ENCODE results near the gene KLHDC1. TPM values are rescaled to one million over a fixed set of nuclear protein-coding genes. Genes with fewer than 3 reads are reported as not detected.
A peak's percentile ranks its signal among the peaks of the same experiment; 100 is the strongest.
"Not testable (repeated sequence)": the region's sequence is repeated elsewhere in the genome, so short reads cannot be mapped to it uniquely, and the experiment has no call there.

KLHDC1 gene, protein sequence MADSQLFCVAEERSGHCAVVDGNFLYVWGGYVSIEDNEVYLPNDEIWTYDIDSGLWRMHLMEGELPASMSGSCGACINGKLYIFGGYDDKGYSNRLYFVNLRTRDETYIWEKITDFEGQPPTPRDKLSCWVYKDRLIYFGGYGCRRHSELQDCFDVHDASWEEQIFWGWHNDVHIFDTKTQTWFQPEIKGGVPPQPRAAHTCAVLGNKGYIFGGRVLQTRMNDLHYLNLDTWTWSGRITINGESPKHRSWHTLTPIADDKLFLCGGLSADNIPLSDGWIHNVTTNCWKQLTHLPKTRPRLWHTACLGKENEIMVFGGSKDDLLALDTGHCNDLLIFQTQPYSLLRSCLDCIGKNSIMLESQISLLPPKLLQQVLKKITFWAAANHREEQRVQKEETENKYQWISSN
- 10 to 100 TPM in 2 of 3 donors, 1 to 10 TPM in 1; 7.8 to 13.5 (median 11.8) TPM for total RNA-seq

DNA sequence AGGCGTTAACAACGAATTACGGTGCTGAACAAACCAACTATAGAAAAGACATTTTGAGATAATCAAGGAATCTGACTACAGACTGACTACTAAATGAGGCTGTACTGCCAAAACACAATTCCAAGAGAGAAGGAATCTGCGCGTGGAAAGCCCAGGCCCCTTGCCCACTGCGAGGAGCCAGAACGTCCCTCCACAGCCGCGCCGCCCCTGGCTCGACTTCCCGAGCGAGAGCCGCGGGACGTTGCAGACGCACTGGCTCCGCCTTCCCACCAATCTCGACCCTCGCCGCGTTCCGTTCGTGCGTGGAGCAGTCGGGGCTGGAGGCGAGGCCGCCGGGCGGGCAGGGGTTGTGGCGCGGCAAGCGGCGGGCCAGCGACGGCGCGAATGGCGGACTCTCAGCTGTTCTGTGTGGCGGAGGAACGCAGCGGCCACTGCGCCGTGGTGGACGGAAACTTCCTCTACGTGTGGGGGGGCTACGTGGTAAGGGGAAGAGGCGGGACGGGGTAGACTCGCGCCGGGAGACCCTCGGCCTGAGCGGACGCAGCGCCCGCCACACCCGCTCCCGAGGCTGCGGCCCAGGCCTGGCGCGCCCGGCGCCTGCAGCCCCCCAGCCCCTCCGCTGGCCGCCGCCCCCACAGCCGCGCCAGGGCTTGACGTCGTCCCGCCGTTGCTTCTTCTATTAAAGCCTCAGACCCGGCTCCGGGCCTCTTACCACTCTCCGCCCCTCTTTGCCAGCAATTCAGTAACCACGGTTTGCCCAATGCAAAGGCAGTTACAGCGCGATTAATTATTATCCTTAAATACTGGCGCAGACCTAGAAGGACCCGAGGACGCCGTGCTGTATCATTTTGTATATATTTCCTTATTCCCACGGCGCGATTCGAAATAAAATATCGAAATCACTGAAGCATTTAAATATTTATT, at the start of gene KLHDC1:
KLHDC1 (plus strand) TSS at position 310 of the 924 bp plus-strand sequence; CDS start at position 385, 75 bp downstream.
- Histone ChIP-seq H3K9me3 (no peaks in the 10 kb centered on the region), H3K27me3 (no peaks in the 10 kb centered on the region), H3K4me3 (peak within 1 kb of the TSS; percentile 68 to 86 (median 76)), H3K4me1 (no peaks in the 10 kb centered on the region), H3K36me3 (no peaks in the 10 kb centered on the region), H3K27ac (peak within 1 kb of the TSS; percentile 96 to 97)
- intact Hi-C loops (cut with DNase I; ENCODE audit: low total_unique reads), result no loop called here
- DNase-seq (ENCODE audit: low spot score in 2 of 2), result peak; percentile 61 to 79
- TF ChIP-seq, protein P1, sequence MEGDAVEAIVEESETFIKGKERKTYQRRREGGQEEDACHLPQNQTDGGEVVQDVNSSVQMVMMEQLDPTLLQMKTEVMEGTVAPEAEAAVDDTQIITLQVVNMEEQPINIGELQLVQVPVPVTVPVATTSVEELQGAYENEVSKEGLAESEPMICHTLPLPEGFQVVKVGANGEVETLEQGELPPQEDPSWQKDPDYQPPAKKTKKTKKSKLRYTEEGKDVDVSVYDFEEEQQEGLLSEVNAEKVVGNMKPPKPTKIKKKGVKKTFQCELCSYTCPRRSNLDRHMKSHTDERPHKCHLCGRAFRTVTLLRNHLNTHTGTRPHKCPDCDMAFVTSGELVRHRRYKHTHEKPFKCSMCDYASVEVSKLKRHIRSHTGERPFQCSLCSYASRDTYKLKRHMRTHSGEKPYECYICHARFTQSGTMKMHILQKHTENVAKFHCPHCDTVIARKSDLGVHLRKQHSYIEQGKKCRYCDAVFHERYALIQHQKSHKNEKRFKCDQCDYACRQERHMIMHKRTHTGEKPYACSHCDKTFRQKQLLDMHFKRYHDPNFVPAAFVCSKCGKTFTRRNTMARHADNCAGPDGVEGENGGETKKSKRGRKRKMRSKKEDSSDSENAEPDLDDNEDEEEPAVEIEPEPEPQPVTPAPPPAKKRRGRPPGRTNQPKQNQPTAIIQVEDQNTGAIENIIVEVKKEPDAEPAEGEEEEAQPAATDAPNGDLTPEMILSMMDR (IDR thresholded peaks at IDR 0.05), result peak in 1 of 3 donors; percentile 6
- TF ChIP-seq POLR2AphosphoS5 (IDR thresholded peaks at IDR 0.05), result peak; percentile 89 to 97 (median 93)
- peak; percentile 86 for TF ChIP-seq POLR2A (IDR thresholded peaks at IDR 0.05)

DNA sequence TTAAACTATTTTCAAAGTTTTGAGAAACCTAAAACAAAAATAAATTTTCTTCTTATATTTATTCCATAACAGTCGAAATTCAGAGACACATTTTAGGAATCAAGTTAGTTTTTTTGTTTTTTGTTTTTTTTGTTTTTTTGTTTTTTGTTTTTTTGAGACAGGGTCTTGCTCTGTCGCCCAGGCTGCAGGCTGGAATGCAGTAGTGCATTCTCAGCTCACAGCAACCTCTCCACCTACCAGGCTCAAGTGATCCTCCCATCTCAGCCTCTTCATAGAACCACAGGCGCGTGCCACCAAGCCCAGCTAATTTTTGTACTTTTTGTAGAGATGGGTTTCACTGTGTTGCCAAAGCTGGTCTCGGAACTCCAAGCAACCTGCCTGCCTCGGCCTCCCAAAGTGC, 39.4 kb upstream of the KLHDC1 start:
- no peak overlapping the region for H3K4me3 ChIP-seq
- no peaks in the 10 kb centered on the region for H3K27me3 ChIP-seq
- TF ChIP-seq, protein P1 (IDR thresholded peaks at IDR 0.05), result no peak
- TF ChIP-seq POLR2AphosphoS5 (IDR thresholded peaks at IDR 0.05), result no peak
- no peak for TF ChIP-seq POLR2A (IDR thresholded peaks at IDR 0.05)
- no peak for DNase-seq (ENCODE audit: low spot score in 2 of 2)
- no peaks in the 10 kb centered on the region for H3K36me3 ChIP-seq
- intact Hi-C loops (cut with DNase I; ENCODE audit: low total_unique reads), result no loop called here
- no peaks in the 10 kb centered on the region for H3K4me1 ChIP-seq
- no peaks in the 10 kb centered on the region for H3K9me3 ChIP-seq
- H3K27ac ChIP-seq, result no peak overlapping the region

DNA sequence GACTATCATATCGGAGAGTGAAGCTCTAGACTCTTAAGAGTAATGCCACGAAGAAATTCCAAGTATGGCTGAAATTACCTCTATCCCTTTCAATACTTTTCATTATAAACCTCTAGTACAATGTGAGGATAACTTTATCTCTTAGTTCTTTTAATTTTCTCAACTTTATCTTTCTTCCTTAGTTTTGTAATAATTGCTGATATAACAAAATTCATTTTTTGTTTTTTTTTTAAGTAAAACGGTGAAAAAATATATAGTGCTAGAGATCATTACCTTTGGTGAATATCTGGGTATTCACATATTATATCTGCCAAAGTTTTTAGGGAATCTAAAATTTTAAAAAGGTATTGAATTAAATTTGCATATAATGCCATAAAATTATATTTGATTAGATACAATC, 38.4 kb upstream of the KLHDC1 start:
- no peak for DNase-seq (ENCODE audit: low spot score in 2 of 2)
- Histone ChIP-seq H3K36me3 (no peaks in the 10 kb centered on the region), H3K27me3 (no peaks in the 10 kb centered on the region), H3K4me3 (no peak overlapping the region), H3K4me1 (no peaks in the 10 kb centered on the region), H3K9me3 (no peaks in the 10 kb centered on the region), H3K27ac (no peak overlapping the region)
- intact Hi-C loops (cut with DNase I; ENCODE audit: low total_unique reads), result no loop called here
- TF ChIP-seq POLR2AphosphoS5 (IDR thresholded peaks at IDR 0.05) (no peak), POLR2A (IDR thresholded peaks at IDR 0.05) (no peak)
- TF ChIP-seq, protein P1 (IDR thresholded peaks at IDR 0.05), result no peak

DNA sequence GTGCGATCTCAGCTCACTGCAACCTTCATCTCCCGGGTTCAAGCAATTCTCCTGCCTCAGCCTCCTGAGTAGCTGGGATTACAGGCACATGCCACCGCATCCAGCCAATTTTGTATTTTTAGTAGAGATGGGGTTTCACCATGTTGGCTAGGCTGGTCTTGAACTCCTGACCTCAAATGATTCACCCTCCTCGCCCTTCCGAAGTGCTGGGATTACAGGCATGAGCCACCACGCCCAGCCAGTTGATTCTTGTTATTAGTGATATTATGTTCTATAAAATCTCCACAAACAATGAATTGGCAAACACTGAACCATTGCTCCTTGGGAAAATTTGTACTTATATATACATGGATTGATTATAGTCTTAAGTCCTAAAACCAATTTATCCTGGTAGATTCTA, 35.4 kb upstream of the KLHDC1 start:
- intact Hi-C loops (cut with DNase I; ENCODE audit: low total_unique reads); H3K27ac ChIP-seq; H3K36me3 ChIP-seq; H3K27me3 ChIP-seq; H3K4me1 ChIP-seq; DNase-seq (ENCODE audit: low spot score in 2 of 2); H3K9me3 ChIP-seq; H3K4me3 ChIP-seq: not testable (repeated sequence)

DNA sequence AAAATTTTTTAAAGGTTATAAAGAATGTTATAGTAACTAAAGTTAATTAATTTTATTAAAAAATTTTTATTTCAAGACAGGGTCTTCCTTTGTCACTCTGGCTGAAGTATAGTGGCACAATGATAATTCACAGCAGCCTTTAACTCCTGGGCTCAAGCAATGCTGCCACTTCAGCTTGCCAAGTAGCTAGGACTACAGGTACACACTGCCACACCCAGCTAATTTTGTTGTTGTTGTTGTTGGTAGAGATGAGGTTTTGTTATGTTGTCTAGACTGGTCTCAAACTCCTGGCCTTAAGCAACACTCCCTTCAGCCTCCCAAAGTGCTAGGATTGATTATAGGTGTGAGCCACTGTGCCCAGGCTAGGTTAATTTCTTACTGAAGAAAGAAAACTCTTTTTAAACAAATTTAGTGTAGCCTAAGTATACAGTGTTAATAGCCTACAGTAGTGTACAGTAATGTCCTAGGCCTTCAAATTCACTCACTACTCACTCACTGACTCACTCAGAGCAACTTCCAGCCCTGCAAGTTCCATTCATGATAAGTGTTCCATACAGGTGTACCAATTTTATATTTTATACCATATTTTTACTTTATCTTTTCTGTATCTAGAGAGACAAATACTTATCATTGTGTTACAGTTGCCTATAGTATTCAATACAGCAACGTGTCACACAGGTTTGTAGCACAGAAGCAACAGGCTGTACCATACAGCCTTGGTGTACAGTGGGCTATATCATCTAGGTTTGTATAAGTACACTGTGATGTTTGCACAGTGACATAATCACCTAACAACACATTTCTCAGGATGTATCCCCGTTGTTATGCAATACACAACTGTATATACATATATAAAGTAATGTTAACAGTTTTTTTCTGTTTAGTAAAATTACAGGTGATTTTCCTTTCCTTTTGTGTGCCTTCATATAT, 33.1 kb upstream of the KLHDC1 start:
- no peak overlapping the region for H3K27ac ChIP-seq
- intact Hi-C loops (cut with DNase I; ENCODE audit: low total_unique reads), result no loop called here
- no peaks in the 10 kb centered on the region for H3K4me1 ChIP-seq
- no peaks in the 10 kb centered on the region for H3K36me3 ChIP-seq
- TF ChIP-seq POLR2A (IDR thresholded peaks at IDR 0.05) (no peak), POLR2AphosphoS5 (IDR thresholded peaks at IDR 0.05) (no peak)
- TF ChIP-seq, protein P1 (IDR thresholded peaks at IDR 0.05), result no peak
- DNase-seq (ENCODE audit: low spot score in 2 of 2), result no peak
- no peaks in the 10 kb centered on the region for H3K27me3 ChIP-seq
- no peak overlapping the region for H3K4me3 ChIP-seq
- H3K9me3 ChIP-seq, result no peaks in the 10 kb centered on the region
